HG03439 (cell line): ENCODE data around the gene GPR34.

Source experiments
- ATAC-seq: cut with Tn5 transposase; IDR thresholded peaks from one replicate; pipeline ENCODE4 v1.9.1; 2021; ENCODE audit warnings: mild to moderate bottlenecking, moderate library complexity; ENCODE audit not compliant: unreplicated experiment

The GPR34 gene

DNA sequence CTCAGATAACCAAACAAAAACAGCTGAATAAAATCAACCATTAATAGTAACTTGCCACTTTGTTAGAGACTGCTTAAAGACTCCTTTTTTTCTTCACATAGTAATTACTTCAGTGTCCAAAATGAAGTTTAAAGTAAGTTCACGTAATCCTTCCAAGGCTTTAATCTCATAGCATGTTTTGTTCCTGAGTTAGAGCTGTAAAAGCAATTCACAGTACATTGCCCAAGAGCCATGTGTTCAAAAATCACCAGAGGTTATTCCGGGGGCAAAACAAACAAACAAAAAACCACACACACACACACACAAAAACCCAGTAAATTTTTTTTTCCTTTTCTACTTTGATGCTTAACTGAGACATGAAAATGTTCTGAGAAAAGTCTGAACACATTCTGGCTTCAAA, 41.3 kb downstream of the GPR34 start:
- no peak for ATAC-seq

DNA sequence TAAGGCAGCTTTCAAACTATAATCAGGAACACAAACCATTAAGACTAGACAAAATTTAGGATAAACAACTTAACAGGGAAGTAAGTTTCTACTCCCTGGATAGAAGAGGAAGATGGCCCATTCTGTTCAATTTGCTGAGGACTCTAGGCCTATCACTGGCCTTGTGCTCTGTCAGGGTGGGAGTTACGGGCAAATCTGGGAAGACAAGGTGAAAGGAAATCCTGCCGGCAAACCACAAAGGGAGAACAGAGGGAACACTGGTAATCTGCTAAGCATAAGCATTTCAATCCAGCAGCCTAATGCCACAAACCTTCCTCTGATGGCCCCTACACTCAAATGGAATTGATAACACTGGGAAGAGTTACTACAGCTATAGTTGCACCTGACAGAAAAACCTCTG, 43.5 kb downstream of the GPR34 start:
- no peak for ATAC-seq

DNA sequence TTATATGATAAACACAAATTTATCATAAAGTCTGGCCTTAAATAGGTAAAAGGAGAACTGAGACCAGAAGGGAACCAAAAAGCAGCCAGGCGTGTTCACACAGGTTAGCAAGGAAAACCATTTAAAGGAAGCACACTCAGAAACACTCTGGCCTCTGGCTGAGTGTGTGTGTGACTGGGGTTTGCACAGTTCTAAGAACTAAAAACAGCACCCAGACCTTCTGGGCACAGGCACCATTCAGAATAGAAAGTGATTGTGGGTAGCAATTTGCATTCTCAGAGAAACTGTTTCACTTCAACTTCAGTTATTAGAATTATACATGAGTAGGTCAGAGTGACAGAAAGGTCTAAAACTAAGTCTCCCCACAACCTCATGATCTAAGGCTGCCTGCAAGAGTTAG, 45.2 kb downstream of the GPR34 start:
- ATAC-seq, result peak; percentile 98

DNA sequence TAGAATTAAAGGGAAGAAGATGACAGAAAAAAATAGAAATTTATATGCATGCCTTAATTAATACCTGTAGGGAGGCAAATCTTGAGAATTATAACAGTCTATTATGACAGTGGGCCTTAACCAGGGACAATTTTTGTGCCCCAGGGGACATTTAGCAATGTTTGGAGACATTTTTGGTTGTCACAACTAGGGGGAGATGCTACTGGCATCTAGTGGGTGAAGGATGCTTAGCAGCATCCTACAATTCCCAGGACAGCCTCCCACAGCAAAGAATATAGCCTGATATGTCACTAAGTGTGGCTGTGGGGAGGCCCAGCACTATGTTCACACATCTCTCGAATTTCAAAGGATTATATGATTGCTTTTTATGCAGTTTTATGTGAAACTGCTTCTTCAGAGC, 45.8 kb downstream of the GPR34 start:
- peak; percentile 19 for ATAC-seq

DNA sequence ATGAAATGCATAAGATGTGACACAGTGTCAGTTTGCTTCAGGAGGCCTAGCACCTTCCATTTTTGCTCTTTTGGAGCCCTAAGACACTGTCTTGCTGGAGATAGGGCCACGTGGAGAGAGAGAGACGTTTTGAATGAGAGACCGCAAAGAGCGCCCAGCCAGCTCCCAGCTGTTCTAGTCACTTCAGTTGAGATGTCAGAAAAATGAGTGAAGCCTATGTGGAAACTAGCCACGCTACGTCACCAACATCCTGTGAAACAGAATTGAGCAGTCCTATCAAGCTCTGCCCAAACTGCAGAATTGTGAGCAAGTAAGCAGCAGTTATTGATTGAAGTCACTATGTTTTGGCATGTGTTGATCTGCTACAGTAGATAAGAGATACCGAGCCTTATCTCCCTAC, 48.3 kb downstream of the GPR34 start:
- ATAC-seq, result no peak

DNA sequence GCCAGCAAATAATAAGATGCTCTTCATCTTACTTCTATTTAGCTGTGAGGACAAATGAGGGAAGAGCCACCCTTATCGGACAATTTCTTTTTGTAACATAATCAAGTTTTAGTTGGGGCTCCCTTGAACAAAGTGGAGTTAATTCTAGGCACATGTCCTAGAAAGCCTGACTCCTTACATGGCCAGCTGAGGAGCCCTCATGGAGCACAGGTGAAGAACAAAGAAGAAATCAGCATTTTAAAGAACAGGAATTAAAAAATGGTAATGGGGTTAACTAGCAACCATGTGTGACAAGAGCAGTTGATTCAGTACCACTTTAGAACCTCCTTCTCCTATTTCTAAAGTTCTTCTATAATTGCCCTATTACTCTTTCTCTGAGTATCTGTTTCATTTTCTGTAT, 51.1 kb downstream of the GPR34 start:
- ATAC-seq, result no peak
